Vagina (tissue), 2 donors: Measurements from ENCODE around the gene SPAG8. TPM values are rescaled to one million over a fixed set of nuclear protein-coding genes. Genes with fewer than 3 reads are reported as not detected.

Source experiments
- DNase-seq, 2 donors: peaks; one replicate each; pipeline ENCODE4 v3.0.0-alpha.2; 2017; ENCODE audit errors: extremely low spot score in 2 of 2
- H3K27ac ChIP-seq: fragments of 200-600 bp; sonication (generic); one replicate; pipeline ENCODE4 v1.5.1; 2019
- H3K27me3 ChIP-seq: fragments of 200-600 bp; sonication (generic); one replicate; pipeline ENCODE4 v1.5.1; 2019
- H3K36me3 ChIP-seq, 2 donors: fragments of 200-600 bp; sonication (generic); one replicate each; pipeline ENCODE4 v1.5.1; 2017 to 2019
- H3K4me1 ChIP-seq: fragments of 200-600 bp; sonication (generic); one replicate; pipeline ENCODE4 v1.5.1; 2019
- H3K4me3 ChIP-seq, 2 donors: fragments of 200-600 bp; sonication (generic); 1 replicate in 1 of 2; 2 replicates in 1 of 2; pipeline ENCODE4 v1.5.1; 2016 to 2019
- H3K9me3 ChIP-seq: fragments of 200-600 bp; sonication (generic); one replicate; pipeline ENCODE4 v1.5.1; 2019
- POLR2A ChIP-seq, 2 donors: fragments of 450-650 bp; IDR thresholded peaks; one replicate each; pipeline ENCODE4 v1.6.1; 2017; ENCODE audit warnings: antibody characterized with exemption in 2 of 2, mild to moderate bottlenecking in 2 of 2, moderate library complexity in 2 of 2
- POLR2AphosphoS5 ChIP-seq, 2 donors: sonication (generic); formaldehyde crosslinking; IDR thresholded peaks; one replicate each; pipeline ENCODE4 v1.9.0; 2017; ENCODE audit warnings: antibody characterized with exemption in 2 of 2, mild to moderate bottlenecking in 2 of 2, low read depth in 1 of 2; ENCODE audit not compliant: insufficient read depth in 1 of 2
- intact Hi-C: fragments of 100-400 bp; cut with DNase I; formaldehyde crosslinking; loops from one replicate; pipeline ENCODE4 v1.15.1; 2023
- total RNA-seq: library from RNA; depleted of rRNA; stranded (reverse); fragments of >200 nt; gene quantifications from one replicate; pipeline ENCODE4 v1.2.3, GENCODE V29; 2016
- TF ChIP-seq, protein P1 (sequence below), 3 experiments: fragments of 450-650 bp in 2 of 3; fragments of 200-600 bp in 1 of 3; sonication (generic) in 1 of 3; IDR thresholded peaks; one replicate each; pipeline ENCODE4 v1.5.1; 2017 to 2019; ENCODE audit warnings: antibody characterized with exemption in 3 of 3, mild to moderate bottlenecking in 2 of 3, moderate library complexity in 2 of 3

Gene SPAG8
- total RNA-seq, 1 donor from 2014 or later: not detected

GRCh38 chr9:35852876-35853865 lies 41.1 kb upstream of the SPAG8 start:
- Histone ChIP-seq H3K27me3 (no peaks in the 10 kb centered on the region), H3K4me3 (no peak overlapping the region), H3K36me3 (no peaks in the 10 kb centered on the region), H3K4me1 (no peaks in the 10 kb centered on the region), H3K27ac (no peak overlapping the region), H3K9me3 (no peaks in the 10 kb centered on the region)
- intact Hi-C loops: no loop called here
- DNase-seq: peak; percentile 83 to 92
- TF ChIP-seq POLR2AphosphoS5 (IDR thresholded peaks at IDR 0.05; ENCODE audit: insufficient read depth in 1 of 2, low read depth in 1 of 2): no peak

- TF ChIP-seq POLR2AphosphoS5 (IDR thresholded peaks at IDR 0.05; ENCODE audit: insufficient read depth in 1 of 2, low read depth in 1 of 2) (no peak), POLR2A (IDR thresholded peaks at IDR 0.05) (no peak)
- TF ChIP-seq, protein P1, sequence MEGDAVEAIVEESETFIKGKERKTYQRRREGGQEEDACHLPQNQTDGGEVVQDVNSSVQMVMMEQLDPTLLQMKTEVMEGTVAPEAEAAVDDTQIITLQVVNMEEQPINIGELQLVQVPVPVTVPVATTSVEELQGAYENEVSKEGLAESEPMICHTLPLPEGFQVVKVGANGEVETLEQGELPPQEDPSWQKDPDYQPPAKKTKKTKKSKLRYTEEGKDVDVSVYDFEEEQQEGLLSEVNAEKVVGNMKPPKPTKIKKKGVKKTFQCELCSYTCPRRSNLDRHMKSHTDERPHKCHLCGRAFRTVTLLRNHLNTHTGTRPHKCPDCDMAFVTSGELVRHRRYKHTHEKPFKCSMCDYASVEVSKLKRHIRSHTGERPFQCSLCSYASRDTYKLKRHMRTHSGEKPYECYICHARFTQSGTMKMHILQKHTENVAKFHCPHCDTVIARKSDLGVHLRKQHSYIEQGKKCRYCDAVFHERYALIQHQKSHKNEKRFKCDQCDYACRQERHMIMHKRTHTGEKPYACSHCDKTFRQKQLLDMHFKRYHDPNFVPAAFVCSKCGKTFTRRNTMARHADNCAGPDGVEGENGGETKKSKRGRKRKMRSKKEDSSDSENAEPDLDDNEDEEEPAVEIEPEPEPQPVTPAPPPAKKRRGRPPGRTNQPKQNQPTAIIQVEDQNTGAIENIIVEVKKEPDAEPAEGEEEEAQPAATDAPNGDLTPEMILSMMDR (IDR thresholded peaks at IDR 0.05): no peak
- H3K4me1 ChIP-seq: no peaks in the 10 kb centered on the region
- no peak overlapping the region for H3K27ac ChIP-seq
- no peaks in the 10 kb centered on the region for H3K27me3 ChIP-seq
- no peaks in the 10 kb centered on the region for H3K9me3 ChIP-seq
- DNase-seq: peak; percentile 67 to 79
- H3K4me3 ChIP-seq: no peak overlapping the region
- no peaks in the 10 kb centered on the region for H3K36me3 ChIP-seq
- intact Hi-C loops: no loop called here
These were observed 40.3 kb upstream of the SPAG8 start for GRCh38 chr9:35852267-35852815.

GRCh38 chr9:35847792-35848572 lies 35.9 kb upstream of the SPAG8 start:
- DNase-seq: no peak
- peak overlapping the region; percentile 12 for H3K27ac ChIP-seq
- H3K27me3 ChIP-seq: no peaks in the 10 kb centered on the region
- intact Hi-C loops: loop anchor here (5.0 kb wide), 1 partner anchor 51 kb away; no protein-coding TSS in a partner anchor
- peaks cover 0 to 3% of the 10 kb centered on the region in 2 donors for H3K36me3 ChIP-seq
- H3K4me1 ChIP-seq: peaks cover 30% of the 10 kb centered on the region
- no peak overlapping the region for H3K4me3 ChIP-seq
- H3K9me3 ChIP-seq: no peaks in the 10 kb centered on the region
- no peak for TF ChIP-seq POLR2AphosphoS5 (IDR thresholded peaks at IDR 0.05; ENCODE audit: insufficient read depth in 1 of 2, low read depth in 1 of 2)
- TF ChIP-seq POLR2A (IDR thresholded peaks at IDR 0.05): no peak
- TF ChIP-seq, protein P1 (IDR thresholded peaks at IDR 0.05): no peak

GRCh38 chr9:35845824-35846771 lies 34.0 kb upstream of the SPAG8 start:
- DNase-seq: no peak
- Histone ChIP-seq H3K4me1 (peaks cover 30% of the 10 kb centered on the region), H3K27ac (no peak overlapping the region), H3K9me3 (no peaks in the 10 kb centered on the region), H3K4me3 (no peak overlapping the region), H3K36me3 (peaks cover 0 to 3% of the 10 kb centered on the region in 2 donors), H3K27me3 (no peaks in the 10 kb centered on the region)
- TF ChIP-seq POLR2A (IDR thresholded peaks at IDR 0.05): no peak
- TF ChIP-seq POLR2AphosphoS5 (IDR thresholded peaks at IDR 0.05; ENCODE audit: insufficient read depth in 1 of 2, low read depth in 1 of 2): no peak
- intact Hi-C loops: loop anchor here (5.0 kb wide), 1 partner anchor 49 kb away; no protein-coding TSS in a partner anchor

DNA sequence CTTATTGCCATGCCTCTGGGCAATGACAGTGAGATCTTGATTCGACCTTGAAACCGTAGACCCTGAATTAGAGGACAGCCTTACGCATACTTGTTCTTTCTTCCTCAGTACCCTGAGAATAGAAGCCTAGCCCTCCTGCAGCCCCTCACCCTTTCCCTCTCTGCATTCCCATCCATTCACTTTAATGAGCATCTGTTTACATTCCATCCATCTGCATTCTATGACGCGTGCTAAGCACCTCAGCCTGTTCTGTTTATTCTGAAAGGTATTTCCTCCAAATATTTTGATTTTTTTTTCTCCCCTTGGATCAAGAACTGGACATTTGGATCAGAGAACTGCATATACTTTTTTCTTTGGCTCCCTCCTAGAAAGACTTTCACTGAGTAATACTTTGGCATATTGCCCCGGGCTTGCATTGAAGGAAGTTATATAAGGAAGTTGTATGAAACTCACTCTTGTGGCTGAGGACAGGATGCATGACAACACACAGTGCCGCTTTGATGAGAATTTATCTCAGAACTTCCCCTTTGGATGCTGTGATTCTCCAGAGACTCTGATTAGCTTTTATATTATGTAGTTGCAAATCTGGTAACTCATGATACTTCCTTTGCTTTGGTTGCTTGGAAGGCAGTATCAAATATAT lies 32.7 kb upstream of the SPAG8 start:
- H3K27me3 ChIP-seq: no peaks in the 10 kb centered on the region
- no peak overlapping the region for H3K4me3 ChIP-seq
- no peak for DNase-seq
- intact Hi-C loops: loop anchor here (5.0 kb wide), 1 partner anchor 47 kb away; no protein-coding TSS in a partner anchor
- peak overlapping the region; percentile 45 for H3K27ac ChIP-seq
- no peaks in the 10 kb centered on the region for H3K9me3 ChIP-seq
- peaks cover 30% of the 10 kb centered on the region for H3K4me1 ChIP-seq
- peaks cover 0 to 3% of the 10 kb centered on the region in 2 donors for H3K36me3 ChIP-seq
- TF ChIP-seq POLR2A (IDR thresholded peaks at IDR 0.05) (no peak), POLR2AphosphoS5 (IDR thresholded peaks at IDR 0.05; ENCODE audit: insufficient read depth in 1 of 2, low read depth in 1 of 2) (peak in 1 of 2 donors; percentile 89)
- TF ChIP-seq, protein P1 (IDR thresholded peaks at IDR 0.05): no peak
